ENCODE results near the gene CADM4.
A peak's percentile ranks its signal among the peaks of the same experiment; 100 is the strongest.
"Not testable (repeated sequence)": the region's sequence is repeated elsewhere in the genome, so short reads cannot be mapped to it uniquely, and the experiment has no call there.

CADM4 gene

DNA sequence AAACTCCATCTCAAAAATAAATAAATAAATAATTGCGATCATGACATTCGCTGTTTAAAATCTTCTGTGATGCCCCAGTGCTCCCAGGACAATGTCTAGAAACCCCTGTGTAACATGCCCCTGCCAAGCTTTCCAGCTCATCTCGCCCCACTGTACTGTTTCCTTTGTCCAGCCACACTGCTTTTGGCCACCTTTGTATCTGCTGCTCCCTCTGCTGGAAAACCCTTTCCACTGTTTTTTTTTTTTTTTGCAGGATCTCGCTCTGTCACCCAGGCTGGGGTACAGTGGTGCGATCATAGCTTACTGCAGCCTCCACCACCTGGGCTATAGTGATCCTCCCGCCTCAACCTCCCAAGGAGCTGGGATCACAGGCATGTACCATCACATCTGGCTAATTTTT, 22.8 kb upstream of the CADM4 start:
- DNase-seq (ENCODE audit: low spot score), result no peak

- DNase-seq (ENCODE audit: low spot score), result no peak
These were observed 21.3 kb upstream of the CADM4 start for GRCh38 chr19:43660971-43661360.

- no peak for DNase-seq (ENCODE audit: low spot score)
These were observed 20.8 kb upstream of the CADM4 start for GRCh38 chr19:43660301-43660970.

DNA sequence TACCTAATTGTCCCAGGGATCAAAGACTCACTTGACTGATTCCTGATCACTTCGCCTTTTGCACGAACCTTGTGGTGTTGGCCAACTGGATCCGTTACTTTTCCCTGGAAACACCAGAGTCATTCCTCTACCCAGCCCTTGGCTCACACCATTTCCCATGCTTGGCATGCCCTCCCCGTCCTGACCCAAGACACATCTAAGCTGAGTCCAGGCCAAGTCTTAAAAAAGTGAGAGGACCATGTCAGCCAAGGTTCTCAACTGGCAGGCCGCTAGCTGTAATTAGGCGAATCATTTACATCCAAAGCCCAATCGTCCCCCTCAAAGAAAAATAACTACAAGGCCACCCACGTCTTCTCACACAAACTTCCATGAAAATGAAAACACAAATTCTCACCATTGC, 18.8 kb upstream of the CADM4 start:
- DNase-seq (ENCODE audit: low spot score), result no peak

GRCh38 chr19:43658001-43658400, 18.4 kb upstream of the CADM4 start:
- no peak for DNase-seq (ENCODE audit: low spot score)

- no peak for DNase-seq (ENCODE audit: low spot score)
These were observed 16.8 kb upstream of the CADM4 start for GRCh38 chr19:43656436-43656835.

- DNase-seq (ENCODE audit: low spot score), result no peak
These were observed 12.9 kb upstream of the CADM4 start for GRCh38 chr19:43652546-43652874.

DNA sequence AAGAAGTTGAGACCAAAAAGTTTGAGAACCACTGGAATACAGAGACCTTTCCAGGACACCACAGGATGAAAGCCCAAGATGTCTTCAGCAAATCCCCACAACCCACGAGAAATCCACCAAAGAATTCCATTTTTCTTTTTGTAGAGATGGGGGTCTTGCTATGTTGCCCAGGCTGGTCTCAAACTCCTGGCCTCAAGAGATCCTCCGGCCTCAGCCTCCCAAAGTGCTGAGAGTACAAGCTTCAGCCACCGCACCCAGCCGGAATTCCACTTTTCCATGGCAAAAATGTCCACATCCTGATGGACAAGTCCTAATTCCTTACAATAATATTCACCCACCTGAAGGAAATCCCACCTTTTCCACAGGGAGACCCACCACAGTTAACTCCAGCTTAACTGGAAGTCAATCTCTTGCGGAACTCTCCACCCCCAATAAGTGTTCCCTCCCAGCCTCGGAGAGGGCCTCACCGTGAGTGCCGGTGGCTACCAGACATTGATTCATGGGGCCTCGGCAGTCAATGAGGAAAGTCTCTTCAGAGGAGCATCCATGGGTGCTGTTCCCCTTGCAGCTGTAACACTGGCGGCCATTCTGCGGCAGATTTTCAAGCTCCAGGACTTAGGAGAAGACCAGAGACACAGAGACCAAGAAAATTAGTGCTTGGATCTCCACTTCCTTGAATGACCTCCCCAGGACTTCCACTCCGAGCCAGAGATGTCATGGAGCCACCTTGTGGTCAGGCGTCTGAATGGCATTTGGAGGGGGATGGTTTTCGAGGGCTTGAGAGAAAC, 12.3 kb upstream of the CADM4 start:
- DNase-seq (ENCODE audit: low spot score), result peak; percentile 38

- not testable (repeated sequence) for DNase-seq (ENCODE audit: low spot score)
These were observed 10.6 kb upstream of the CADM4 start for GRCh38 chr19:43650276-43650675.

GRCh38 chr19:43649514-43649913, 9.9 kb upstream of the CADM4 start:
- no peak for DNase-seq (ENCODE audit: low spot score)

GRCh38 chr19:43648633-43649032, 9.0 kb upstream of the CADM4 start:
- DNase-seq (ENCODE audit: low spot score), result no peak

DNA sequence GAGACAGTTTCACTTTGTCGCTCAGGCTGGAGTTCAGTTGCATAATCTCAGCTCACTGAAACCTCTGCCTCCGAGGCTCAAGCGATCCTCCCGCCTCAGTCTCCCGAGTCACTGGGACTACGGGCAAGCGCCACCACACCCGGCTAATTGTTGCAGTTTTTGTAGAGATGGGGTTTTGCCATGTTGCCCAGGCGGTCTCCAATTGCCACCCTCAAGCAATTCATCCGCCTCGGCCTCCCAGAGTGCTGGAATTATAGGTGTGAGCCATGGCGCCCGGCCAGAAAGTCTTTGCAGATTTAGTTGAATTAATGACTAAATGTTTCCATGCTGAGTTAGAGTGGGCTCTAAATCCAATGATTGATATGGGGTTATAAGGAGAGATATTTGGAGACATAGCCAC, 4.5 kb upstream of the CADM4 start:
- no peak for DNase-seq (ENCODE audit: low spot score)

GRCh38 chr19:43643326-43643725, 3.7 kb upstream of the CADM4 start:
- no peak for DNase-seq (ENCODE audit: low spot score)

DNA sequence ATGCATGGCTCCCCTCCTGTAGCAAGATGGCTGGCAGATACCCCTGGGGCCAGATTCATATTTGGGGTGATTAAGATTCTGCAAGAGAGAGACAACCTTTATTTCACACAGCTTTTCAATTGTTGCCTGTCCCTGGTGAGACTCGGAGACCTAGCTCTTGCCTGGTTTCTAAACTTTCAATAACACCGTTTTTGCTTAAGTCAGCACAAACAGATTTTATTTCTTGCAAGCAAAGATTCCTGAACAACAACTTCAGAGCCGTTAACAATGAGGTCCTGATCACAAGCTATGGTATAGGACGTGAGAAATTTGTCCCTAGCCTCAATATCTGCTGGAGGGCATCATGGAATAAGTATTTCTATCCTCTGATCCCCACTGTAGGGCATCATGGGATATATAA, 2.9 kb upstream of the CADM4 start:
- DNase-seq (ENCODE audit: low spot score), result no peak

DNA sequence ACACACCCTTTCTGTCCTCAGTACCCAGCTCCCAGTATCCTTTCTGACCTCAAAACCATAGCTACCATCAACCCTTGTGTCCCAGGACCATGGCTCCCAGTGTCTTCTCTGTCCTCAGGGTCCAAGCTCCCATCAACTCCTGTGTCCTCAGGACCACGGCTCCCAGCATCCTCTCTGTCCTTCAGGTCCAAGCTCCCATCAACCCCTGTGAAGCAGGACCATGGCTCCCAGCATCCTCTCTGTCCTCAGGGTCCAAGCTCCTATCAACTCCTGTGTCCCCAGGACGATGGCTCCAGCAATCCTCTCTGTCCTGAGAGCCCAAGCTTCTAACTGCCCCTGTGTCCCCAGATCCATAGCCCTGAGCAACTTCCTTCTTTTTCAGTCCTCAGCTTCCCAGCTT, 1.7 kb upstream of the CADM4 start:
- DNase-seq (ENCODE audit: low spot score), result no peak

DNA sequence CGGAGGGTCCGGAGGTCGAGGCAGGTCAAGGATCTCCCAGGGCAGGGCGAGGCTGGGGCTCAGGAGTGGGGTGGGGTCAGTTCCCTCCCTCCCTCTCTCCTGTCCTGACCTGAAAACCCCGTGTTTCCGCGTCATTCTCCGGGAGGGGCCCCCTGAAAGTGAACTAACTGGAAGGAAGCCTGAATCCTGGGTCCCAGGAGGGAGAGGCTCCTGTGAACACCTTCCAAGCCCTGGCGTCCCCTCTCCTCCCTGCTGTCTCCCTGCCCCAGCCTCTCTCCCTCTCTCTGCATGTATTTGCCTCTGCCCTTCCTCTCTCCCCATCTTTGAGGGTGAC, 741 bp upstream of the CADM4 start:
- no peak for DNase-seq (ENCODE audit: low spot score)

DNA sequence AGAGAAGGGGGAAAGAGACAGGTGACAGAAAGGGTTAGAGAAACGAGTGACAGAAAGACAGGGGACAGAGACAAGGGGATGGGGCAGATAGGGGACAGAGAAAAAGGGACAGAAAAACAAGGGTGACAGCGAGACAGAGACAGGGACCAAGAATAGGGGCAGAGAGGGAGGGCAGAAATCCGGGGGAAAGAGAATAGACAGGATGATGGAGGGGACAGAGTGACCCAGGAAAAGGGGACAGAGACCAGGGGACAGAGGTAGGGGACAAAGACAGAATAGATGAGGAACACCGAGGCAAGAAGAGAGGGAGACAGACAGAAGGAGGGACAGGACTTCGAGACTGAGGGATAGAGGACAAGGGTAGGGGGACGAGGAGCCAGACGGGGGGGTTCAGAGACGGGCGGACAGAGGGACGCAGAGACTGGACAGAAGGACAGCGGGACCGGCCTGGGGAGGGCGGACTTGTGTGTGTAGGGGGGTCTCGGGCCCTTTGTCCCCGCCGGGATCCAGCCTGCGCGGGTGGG, 593 bp downstream of the CADM4 start:
- no peak for DNase-seq (ENCODE audit: low spot score)

DNA sequence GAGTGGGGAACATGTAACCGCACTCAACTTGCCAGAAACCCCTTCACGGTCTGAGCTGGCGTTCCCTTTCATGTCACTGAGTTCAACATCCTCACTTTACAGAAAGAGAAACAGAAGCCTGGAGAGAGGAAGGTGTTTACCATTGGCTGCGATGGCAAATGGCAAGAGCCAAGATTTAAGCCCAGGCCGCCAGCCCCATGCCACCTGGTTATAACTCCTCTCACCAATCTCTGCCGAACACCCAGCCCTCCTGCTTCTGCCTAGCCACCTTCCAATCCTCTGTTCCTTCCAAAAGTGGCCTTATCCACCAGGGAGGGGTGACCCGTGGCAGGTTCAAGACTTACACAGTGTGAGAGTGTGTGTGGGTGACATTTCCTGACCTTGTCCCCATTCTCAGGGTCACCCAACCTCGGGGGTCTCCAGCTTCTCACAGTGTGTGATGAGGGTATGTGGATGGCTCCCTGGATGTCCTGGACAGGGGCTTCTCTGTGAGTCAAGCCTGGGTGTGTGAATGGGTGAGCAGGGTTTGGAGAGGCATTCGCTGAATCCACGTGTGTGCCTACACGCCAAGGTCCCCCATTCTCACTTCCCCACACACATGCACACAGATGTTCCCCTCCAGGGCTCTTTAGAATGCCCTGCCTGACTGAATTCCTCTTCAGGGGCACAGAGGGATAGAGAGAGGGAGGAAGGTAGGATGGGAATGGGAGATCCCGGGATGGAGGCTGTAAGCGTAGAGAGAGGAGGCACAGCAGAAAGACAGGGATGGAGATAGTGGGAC, 1.2 kb downstream of the CADM4 start:
- DNase-seq (ENCODE audit: low spot score), result no peak

DNA sequence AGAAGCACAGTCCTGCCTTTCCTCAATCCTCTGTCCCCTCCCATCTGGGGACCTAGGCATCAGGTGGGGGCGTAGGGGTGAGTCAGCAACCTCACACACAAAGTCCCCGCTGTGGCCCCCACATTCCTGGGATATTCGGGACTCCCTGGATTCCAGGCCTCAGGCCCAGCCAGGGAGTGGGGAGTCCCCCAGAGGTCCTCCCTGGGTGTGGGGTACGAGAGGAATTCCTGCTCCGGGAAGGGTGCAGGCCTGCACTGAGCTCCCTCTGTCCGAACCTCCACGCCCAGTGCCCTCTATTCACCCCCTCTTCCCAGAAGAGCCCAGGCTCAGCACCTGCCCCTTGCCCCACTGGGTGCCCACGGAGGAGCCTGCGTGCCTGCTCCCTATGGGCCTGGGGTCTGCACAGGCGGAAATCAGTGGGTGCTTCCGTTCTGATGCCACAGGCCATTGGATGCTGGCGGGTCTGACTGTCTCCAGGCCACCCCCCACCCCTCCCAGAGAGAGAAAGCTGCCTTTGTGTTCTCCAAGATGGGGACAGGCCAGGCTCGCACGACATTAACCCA, 3.4 kb downstream of the CADM4 start:
- no peak for DNase-seq (ENCODE audit: low spot score)

- not testable (repeated sequence) for DNase-seq (ENCODE audit: low spot score)
These were observed 4.1 kb downstream of the CADM4 start for GRCh38 chr19:43635561-43635940.

- no peak for DNase-seq (ENCODE audit: low spot score)
These were observed 4.6 kb downstream of the CADM4 start for GRCh38 chr19:43634872-43635560.

GRCh38 chr19:43634506-43634871, 5.2 kb downstream of the CADM4 start:
- DNase-seq (ENCODE audit: low spot score), result no peak

All from CD4-positive, alpha-beta T cell treated with Interleukin-2 at 100 ng/mL for 4 hours (primary cell).